Measurements from ENCODE around the gene CACNA2D3.

The CACNA2D3 gene

DNA sequence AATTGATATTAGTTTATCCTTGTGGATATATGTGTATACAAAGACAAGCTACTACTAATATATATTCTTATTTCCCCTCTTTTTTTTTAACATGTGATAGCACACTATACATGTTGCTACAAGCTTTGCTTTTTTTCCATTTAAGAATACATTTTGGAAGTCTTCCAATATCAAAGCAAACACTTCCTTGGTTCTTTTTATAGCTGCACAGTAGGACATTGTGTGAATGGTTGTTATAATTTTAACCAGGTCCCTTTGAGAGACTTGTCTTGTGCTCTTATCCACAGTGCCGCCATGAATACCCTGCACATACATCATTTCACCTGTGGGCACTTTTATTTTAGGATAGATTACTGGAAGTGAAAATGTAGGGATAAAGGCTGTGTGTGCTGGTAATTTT, 88.7 kb downstream of the CACNA2D3 start:
- TF ChIP-seq, protein P1, sequence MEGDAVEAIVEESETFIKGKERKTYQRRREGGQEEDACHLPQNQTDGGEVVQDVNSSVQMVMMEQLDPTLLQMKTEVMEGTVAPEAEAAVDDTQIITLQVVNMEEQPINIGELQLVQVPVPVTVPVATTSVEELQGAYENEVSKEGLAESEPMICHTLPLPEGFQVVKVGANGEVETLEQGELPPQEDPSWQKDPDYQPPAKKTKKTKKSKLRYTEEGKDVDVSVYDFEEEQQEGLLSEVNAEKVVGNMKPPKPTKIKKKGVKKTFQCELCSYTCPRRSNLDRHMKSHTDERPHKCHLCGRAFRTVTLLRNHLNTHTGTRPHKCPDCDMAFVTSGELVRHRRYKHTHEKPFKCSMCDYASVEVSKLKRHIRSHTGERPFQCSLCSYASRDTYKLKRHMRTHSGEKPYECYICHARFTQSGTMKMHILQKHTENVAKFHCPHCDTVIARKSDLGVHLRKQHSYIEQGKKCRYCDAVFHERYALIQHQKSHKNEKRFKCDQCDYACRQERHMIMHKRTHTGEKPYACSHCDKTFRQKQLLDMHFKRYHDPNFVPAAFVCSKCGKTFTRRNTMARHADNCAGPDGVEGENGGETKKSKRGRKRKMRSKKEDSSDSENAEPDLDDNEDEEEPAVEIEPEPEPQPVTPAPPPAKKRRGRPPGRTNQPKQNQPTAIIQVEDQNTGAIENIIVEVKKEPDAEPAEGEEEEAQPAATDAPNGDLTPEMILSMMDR (conservative IDR thresholded peaks at IDR 0.05; ENCODE audit: low read length): no peak
- no peak overlapping the region for H3K4me3 ChIP-seq (ENCODE audit: low read length)
- DNase-seq (ENCODE audit: low read depth): no peak

DNA sequence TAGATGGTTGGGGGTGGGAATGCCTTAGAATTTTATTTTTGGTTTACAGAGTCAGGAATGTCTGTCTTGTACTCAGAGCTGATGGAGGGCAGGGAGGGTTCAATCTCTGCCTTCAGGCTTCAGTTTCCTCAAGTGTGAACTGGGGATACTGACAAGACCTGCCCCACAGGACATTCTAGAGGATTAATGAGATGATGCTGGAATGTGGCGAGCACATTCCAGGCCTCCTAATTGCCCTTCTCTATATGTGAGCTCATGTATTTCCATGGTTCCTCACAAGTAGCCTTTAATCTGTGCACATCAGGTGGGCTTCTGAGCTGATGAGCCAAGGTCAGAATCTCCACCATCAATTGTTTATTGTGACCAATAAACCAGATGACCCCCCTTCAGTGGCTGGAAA, 90.4 kb downstream of the CACNA2D3 start:
- TF ChIP-seq, protein P1 (conservative IDR thresholded peaks at IDR 0.05; ENCODE audit: low read length): no peak
- H3K4me3 ChIP-seq (ENCODE audit: low read length): no peak overlapping the region
- no peak for DNase-seq (ENCODE audit: low read depth)

DNA sequence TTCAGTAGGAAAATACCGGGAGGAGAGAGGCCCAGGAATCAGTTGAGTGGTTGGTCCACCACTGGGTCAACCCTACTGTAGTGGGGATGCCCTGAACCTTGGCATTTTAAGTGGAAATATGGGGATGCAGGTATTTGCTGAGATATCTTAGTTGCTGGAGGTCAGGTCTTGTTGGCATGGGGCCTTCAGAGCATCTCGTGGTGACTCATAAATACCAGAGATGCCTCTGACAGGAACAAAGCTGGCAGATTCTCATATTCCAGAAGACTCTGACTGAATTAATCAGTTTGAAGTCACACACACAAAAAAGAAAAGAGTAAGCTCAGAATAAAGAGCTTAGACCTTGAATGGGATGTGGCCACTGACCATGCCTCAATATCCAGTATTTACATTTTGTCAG, 91.6 kb downstream of the CACNA2D3 start:
- TF ChIP-seq, protein P1 (conservative IDR thresholded peaks at IDR 0.05; ENCODE audit: low read length): no peak
- peak; percentile 12 for DNase-seq (ENCODE audit: low read depth)
- no peak overlapping the region for H3K4me3 ChIP-seq (ENCODE audit: low read length)

DNA sequence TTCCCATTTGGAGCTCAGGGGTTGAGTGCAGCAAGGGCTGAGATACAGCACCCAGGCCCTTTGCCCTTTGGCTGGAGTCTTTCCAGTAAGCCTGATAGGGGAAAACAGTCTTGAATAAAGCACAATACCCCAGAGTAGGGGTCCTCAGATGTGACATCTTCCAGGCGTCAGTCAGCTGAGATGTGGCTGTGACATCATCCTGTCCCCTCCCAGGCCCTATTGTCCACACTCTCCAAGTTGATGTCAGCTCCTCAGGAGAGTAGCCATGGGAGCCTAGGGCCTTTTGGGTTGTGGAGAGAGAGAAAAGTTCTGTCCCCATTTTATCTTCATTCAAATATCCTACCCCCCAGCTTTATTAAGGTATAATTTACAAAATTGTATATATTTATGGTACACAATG, 92.5 kb downstream of the CACNA2D3 start:
- H3K4me3 ChIP-seq (ENCODE audit: low read length): no peak overlapping the region
- TF ChIP-seq, protein P1 (conservative IDR thresholded peaks at IDR 0.05; ENCODE audit: low read length): no peak

DNA sequence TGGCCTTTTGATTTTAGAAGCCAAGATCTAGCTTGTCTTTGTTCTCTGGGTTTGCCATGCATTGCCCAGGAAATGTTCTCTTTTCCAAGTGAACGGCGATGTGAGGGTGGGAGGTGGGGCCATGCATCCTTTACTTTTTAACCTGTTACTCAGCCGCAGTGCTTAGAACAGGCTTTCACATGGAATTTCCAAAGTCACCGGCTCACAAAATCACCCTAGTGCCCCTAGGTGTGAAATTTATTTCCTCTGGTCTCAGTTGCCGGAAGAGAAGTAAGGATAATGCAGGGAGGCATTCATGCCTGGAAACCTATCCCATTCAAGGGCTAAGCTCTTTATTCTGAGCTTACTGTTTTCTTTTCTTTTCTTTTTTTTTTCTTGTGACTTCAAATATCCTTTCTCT, 93.2 kb downstream of the CACNA2D3 start:
- H3K4me3 ChIP-seq (ENCODE audit: low read length): no peak overlapping the region
- TF ChIP-seq, protein P1 (conservative IDR thresholded peaks at IDR 0.05; ENCODE audit: low read length): no peak
- no peak for DNase-seq (ENCODE audit: low read depth)

More for the DNA sequence above, 92.5 kb downstream of the CACNA2D3 start:
- DNase-seq (ENCODE audit: low read depth): no peak

DNA sequence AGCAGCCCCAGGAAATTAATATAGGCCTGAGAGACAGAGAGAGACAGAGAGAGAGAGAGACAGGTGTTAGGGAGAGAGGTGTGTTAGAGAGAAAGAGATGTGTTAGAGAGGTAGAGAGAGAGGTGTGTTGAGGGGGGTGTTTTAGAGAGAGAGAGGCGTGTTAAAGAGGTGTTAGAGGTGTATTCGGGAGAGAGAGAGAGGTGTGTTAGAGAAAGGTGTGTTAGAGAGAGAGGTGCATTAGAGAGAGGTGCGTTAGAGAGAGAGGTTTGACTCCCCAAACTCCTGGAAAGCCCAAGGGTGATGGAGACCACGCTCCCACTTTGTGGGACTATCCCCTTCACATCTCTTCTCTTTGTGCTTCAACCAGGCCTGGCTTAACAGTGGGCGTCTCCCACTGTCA, 95.5 kb downstream of the CACNA2D3 start:
- TF ChIP-seq, protein P1 (conservative IDR thresholded peaks at IDR 0.05; ENCODE audit: low read length): no peak
- no peak overlapping the region for H3K4me3 ChIP-seq (ENCODE audit: low read length)
- no peak for DNase-seq (ENCODE audit: low read depth)

DNA sequence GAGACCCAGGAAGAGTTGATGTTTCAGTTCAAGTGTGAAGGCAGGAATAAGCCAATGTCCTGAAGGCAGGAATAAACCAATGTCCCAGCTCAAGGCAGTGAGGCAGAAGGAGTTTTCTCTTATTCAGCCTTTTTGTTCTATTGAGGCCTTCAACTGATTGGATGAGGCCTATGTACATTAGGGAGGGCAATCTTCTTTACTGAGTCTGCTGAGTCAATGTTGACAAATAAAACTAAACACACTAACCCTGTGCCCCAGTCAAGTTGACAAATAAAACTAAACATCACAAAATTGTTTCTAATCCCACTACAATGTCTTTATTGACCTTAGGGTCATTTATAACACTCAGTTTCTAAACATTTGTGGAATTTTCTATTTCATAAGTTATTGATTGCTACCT, 100.0 kb downstream of the CACNA2D3 start:
- TF ChIP-seq, protein P1 (conservative IDR thresholded peaks at IDR 0.05; ENCODE audit: low read length): no peak
- DNase-seq (ENCODE audit: low read depth): no peak
- no peak overlapping the region for H3K4me3 ChIP-seq (ENCODE audit: low read length)
